ENCODE measurements around the gene STOM.
A peak's percentile ranks its signal among the peaks of the same experiment; 100 is the strongest.

STOM gene

DNA sequence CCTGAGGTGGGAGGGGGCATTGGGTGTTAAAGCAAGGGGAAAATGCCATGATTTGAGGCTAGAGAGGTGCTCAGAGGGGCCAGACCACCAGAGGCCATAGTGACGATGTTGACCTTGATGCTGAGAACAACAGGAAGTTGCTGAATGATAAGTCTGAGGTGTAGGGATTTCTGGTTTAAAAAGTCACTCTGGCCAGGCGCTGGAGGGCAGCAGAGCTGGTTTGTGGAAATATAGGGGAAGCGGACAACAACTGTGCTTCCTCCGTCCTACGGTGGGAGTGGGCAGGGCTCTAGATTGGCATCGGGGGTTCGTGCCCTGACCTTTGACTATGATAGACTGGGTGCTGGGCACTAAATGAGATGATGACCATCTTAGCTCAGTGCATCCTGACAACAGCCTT, 44.7 kb downstream of the STOM start:
- ATAC-seq: no peak
- Mint-ChIP-seq H3K4me1 (peaks cover 15% of the 10 kb centered on the region), H3K36me3 (ENCODE audit: low read depth) (no peaks in the 10 kb centered on the region), H3K27ac (no peak overlapping the region), H3K4me3 (no peak overlapping the region), H3K9me3 (no peaks in the 10 kb centered on the region), H3K27me3 (no peaks in the 10 kb centered on the region)
- DNase-seq: no peak

GRCh38 chr9:121324755-121325154, 45.3 kb downstream of the STOM start:
- H3K27me3 Mint-ChIP-seq: no peaks in the 10 kb centered on the region
- H3K36me3 Mint-ChIP-seq (ENCODE audit: low read depth): no peaks in the 10 kb centered on the region
- H3K4me3 Mint-ChIP-seq: no peak overlapping the region
- peaks cover 19% of the 10 kb centered on the region for H3K4me1 Mint-ChIP-seq
- DNase-seq (no peak), ATAC-seq (no peak)
- H3K9me3 Mint-ChIP-seq: no peaks in the 10 kb centered on the region
- H3K27ac Mint-ChIP-seq: no peak overlapping the region

DNA sequence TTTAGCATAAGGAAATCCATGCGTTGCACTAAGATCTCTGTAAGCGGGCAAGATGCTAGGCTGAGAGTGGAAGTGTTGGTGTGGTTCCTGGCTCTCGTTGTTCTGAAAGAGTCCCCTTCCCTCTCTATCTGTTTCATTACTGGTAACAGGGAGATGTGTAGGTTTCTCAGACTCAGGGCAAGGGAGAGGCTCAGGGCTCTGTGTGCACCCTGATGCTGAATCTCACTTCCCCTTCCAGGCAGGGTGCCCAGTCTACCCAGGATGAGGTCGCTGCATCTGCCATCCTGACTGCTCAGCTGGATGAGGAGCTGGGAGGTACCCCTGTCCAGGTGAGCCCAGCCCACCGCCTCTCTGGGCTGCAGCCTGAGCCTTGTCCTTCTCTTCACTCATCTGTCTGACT, 45.7 kb downstream of the STOM start:
- no peak overlapping the region for H3K27ac Mint-ChIP-seq
- H3K4me1 Mint-ChIP-seq: peaks cover 19% of the 10 kb centered on the region
- no peaks in the 10 kb centered on the region for H3K36me3 Mint-ChIP-seq (ENCODE audit: low read depth)
- no peaks in the 10 kb centered on the region for H3K27me3 Mint-ChIP-seq
- no peak for ATAC-seq
- no peak overlapping the region for H3K4me3 Mint-ChIP-seq
- no peak for DNase-seq
- no peaks in the 10 kb centered on the region for H3K9me3 Mint-ChIP-seq

- Mint-ChIP-seq H3K27me3 (no peaks in the 10 kb centered on the region), H3K4me1 (peaks cover 19% of the 10 kb centered on the region), H3K27ac (no peak overlapping the region), H3K9me3 (no peaks in the 10 kb centered on the region), H3K36me3 (ENCODE audit: low read depth) (no peaks in the 10 kb centered on the region), H3K4me3 (no peak overlapping the region)
- ATAC-seq: no peak
- no peak for DNase-seq
Measured at GRCh38 chr9:121323449-121324151, 46.5 kb downstream of the STOM start.

DNA sequence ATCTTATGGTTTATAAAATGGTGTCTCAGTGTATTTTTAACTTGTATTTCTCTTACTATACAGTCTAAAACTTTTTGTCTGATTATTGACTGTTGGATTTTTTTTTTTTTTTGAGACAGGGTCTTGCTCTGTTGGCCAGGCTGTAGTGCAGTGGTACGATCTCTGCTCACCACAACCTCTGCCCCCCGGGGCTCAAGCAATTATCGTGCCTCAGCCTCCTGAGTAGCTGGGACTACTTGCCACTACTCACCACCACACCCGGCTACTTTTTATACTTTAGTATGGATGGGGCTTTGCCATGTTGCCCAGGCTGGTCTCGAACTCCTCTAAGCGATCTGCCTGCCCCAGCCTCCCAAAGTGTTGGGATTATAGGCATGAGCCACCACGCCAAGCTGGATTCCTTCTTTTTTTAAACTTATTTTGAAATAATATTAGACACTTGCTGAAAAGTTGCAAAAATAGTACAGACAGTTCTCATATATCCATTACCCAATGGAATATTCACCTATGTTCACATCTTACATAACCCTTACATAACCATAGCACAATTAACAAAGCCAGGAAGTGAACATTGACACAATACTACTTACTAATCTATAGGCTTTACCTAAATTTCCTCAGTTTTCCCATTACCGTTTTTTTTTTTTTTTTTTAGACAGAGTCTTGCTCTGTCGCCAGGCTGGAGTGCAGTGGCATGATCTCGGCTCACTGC, 47.2 kb downstream of the STOM start:
- H3K4me1 Mint-ChIP-seq: peaks cover 19% of the 10 kb centered on the region
- H3K9me3 Mint-ChIP-seq: no peaks in the 10 kb centered on the region
- ATAC-seq: no peak
- no peak for DNase-seq
- no peaks in the 10 kb centered on the region for H3K36me3 Mint-ChIP-seq (ENCODE audit: low read depth)
- H3K27ac Mint-ChIP-seq: no peak overlapping the region
- H3K4me3 Mint-ChIP-seq: no peak overlapping the region
- no peaks in the 10 kb centered on the region for H3K27me3 Mint-ChIP-seq

GRCh38 chr9:121322037-121322736, 47.9 kb downstream of the STOM start:
- DNase-seq: no peak
- Mint-ChIP-seq H3K36me3 (ENCODE audit: low read depth) (no peaks in the 10 kb centered on the region), H3K4me3 (no peak overlapping the region), H3K4me1 (peaks cover 19% of the 10 kb centered on the region), H3K27me3 (no peaks in the 10 kb centered on the region), H3K9me3 (no peaks in the 10 kb centered on the region), H3K27ac (no peak overlapping the region)
- no peak for ATAC-seq

GRCh38 chr9:121321016-121321503, 49.0 kb downstream of the STOM start:
- no peaks in the 10 kb centered on the region for H3K27me3 Mint-ChIP-seq
- H3K36me3 Mint-ChIP-seq (ENCODE audit: low read depth): no peaks in the 10 kb centered on the region
- no peak overlapping the region for H3K4me3 Mint-ChIP-seq
- H3K9me3 Mint-ChIP-seq: no peaks in the 10 kb centered on the region
- H3K4me1 Mint-ChIP-seq: peaks cover 19% of the 10 kb centered on the region
- no peak overlapping the region for H3K27ac Mint-ChIP-seq
- DNase-seq (peak; percentile 16), ATAC-seq (no peak)

DNA sequence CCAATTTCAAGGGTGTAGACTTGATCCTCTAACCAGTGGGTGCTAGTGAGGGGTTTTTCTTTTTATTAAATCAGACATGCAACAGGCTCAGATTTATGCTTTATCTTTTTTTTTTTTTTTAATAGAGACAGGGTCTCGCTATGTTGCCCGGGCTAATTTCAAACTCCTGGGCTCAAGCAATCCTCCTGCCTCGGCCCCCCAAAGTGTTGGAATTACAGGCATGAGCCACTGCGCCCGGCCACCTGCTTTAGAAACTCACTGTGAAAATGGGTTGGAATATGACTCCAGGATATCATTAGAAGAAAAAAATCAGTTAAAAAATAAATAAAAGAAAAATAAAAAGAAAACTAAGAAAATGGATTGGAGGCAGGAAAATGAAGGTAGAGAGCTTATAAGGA, 50.7 kb downstream of the STOM start:
- no peak overlapping the region for H3K27ac Mint-ChIP-seq
- ATAC-seq (no peak), DNase-seq (no peak)
- peaks cover 19% of the 10 kb centered on the region for H3K4me1 Mint-ChIP-seq
- H3K36me3 Mint-ChIP-seq (ENCODE audit: low read depth): no peaks in the 10 kb centered on the region
- no peaks in the 10 kb centered on the region for H3K27me3 Mint-ChIP-seq
- H3K9me3 Mint-ChIP-seq: no peaks in the 10 kb centered on the region
- H3K4me3 Mint-ChIP-seq: no peak overlapping the region

DNA sequence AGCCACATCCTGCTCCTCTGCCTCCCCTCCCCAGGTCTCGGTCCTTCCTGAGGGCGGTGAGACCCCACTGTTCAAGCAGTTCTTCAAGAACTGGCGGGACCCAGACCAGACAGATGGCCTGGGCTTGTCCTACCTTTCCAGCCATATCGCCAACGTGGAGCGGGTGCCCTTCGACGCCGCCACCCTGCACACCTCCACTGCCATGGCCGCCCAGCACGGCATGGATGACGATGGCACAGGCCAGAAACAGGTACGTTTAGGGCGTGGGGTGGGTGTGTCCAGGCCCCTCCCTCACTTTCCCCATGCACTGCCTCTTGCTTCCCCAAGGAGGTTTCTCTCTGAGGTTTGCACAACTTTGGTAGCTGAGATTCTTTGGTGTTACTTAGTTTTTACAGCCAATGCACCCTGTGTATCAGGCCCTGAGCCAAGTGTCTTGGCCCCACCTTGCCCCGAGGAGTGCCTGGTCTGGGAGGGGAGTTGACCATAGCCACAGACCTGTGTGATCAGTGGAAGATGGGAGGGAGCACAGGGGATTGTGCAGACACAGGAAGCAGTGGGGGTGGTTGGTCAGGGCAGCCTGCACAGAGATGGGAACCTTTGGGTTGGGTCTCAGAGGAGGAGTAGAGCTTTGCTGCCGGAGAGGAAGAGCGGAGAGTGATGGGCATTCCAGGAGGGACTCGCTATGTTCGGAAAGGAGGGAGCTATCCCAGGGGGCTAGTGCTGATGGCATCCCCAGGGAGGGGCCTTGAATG, 51.2 kb downstream of the STOM start:
- no peak overlapping the region for H3K4me3 Mint-ChIP-seq
- H3K27me3 Mint-ChIP-seq: no peaks in the 10 kb centered on the region
- DNase-seq (no peak), ATAC-seq (no peak)
- no peak overlapping the region for H3K27ac Mint-ChIP-seq
- peaks cover 19% of the 10 kb centered on the region for H3K4me1 Mint-ChIP-seq
- H3K36me3 Mint-ChIP-seq (ENCODE audit: low read depth): no peaks in the 10 kb centered on the region
- H3K9me3 Mint-ChIP-seq: no peaks in the 10 kb centered on the region

DNA sequence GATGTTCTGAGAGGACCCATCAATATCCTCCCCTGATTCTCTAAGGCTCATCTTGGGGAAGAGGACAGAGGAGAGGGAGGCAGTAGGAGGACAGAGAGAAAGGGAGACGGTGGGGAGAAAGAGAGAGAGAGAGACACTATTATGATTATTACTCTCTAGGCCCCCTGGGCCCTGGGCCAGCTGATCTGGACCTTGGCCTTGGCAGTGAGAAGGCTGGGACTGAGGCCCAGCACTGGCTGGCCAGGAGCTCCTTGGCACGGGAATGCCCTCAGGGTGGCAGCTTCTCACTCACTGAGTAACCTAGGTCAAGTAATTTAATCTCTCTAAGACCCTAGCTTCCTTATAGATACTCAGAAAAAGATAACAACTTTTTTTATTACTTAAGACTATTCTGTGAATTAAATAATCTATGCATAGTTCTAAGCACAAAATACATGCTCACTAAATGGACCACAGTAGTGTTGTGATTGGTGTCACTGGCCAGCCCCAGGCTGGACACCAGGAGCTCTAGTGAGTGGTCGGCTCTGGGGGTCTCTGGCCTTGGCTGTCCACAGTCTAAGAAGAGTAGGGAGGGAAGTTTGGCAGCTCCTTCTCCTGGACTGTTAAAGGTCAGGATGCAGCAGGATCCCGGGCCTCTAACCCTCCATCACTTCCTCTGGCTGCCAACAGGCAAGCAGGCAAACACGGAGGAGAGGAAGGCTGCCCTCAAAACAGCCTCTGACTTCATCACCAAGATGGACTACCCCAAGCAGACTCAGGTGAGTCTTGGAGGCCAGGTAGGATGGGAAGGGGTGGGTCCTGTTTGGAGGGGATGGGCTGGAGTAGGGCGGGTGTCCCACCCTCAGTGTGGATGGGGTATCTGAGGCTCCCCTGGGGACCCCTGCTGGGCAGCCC, 52.1 kb downstream of the STOM start:
- no peak overlapping the region for H3K27ac Mint-ChIP-seq
- no peak for DNase-seq
- no peak overlapping the region for H3K4me3 Mint-ChIP-seq
- H3K36me3 Mint-ChIP-seq (ENCODE audit: low read depth): no peaks in the 10 kb centered on the region
- ATAC-seq: no peak
- H3K27me3 Mint-ChIP-seq: no peaks in the 10 kb centered on the region
- no peaks in the 10 kb centered on the region for H3K9me3 Mint-ChIP-seq
- peaks cover 19% of the 10 kb centered on the region for H3K4me1 Mint-ChIP-seq

DNA sequence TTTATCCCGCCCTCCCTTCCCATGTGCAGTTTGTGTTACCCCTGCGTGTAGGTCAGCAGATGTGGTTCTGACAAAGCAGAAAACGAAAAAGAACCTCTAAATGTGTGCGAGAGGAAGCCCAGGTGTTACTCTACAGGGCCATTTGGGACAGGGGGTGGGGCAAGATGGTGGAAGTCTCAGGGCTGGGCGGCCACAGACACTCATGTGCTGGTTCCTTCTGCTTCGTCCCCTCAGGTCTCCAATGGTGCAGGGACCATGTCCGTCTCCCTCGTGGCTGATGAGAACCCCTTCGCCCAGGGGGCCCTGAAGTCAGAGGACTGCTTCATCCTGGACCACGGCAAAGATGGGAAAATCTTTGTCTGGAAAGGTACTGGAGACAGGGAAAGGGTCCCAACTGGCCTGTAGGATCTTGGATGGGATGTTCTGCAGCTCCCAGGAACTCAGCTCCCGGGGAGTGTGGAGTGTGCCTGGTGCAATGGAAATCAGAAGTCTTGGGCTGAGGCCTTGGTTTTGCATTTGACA, 53.1 kb downstream of the STOM start:
- ATAC-seq (no peak), DNase-seq (no peak)
- H3K27me3 Mint-ChIP-seq: no peaks in the 10 kb centered on the region
- H3K9me3 Mint-ChIP-seq: no peaks in the 10 kb centered on the region
- no peak overlapping the region for H3K4me3 Mint-ChIP-seq
- no peaks in the 10 kb centered on the region for H3K36me3 Mint-ChIP-seq (ENCODE audit: low read depth)
- no peak overlapping the region for H3K27ac Mint-ChIP-seq
- peaks cover 12% of the 10 kb centered on the region for H3K4me1 Mint-ChIP-seq

DNA sequence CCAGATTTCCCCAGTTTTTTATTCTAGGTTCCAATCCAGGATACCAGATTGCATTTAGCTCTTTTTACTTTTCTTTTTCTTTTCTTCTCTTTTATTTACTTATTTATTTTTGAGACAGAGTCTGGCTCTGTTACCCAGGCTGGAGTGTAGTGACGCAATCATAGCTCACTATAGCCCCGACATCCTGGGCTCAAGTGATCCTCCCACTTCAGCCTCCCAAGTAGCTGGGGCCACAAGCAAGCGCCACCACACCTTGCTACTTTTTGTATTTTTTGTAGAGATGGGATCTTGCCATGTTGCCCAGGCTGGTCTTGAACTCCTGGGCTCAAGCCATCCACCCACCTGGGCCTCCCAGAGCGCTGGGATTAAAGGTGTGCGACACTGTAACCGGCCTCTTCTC, 53.7 kb downstream of the STOM start:
- Mint-ChIP-seq H3K27ac (no peak overlapping the region), H3K4me1 (peaks cover 11% of the 10 kb centered on the region), H3K9me3 (no peaks in the 10 kb centered on the region), H3K36me3 (ENCODE audit: low read depth) (no peaks in the 10 kb centered on the region), H3K27me3 (no peaks in the 10 kb centered on the region), H3K4me3 (no peak overlapping the region)
- DNase-seq: no peak
- no peak for ATAC-seq

- no peak for DNase-seq
- H3K4me1 Mint-ChIP-seq: no peaks in the 10 kb centered on the region
- no peaks in the 10 kb centered on the region for H3K27me3 Mint-ChIP-seq
- H3K27ac Mint-ChIP-seq: no peak overlapping the region
- H3K9me3 Mint-ChIP-seq: no peaks in the 10 kb centered on the region
- no peaks in the 10 kb centered on the region for H3K36me3 Mint-ChIP-seq (ENCODE audit: low read depth)
- no peak for ATAC-seq
- H3K4me3 Mint-ChIP-seq: no peak overlapping the region
Measured at GRCh38 chr9:121313458-121314152, 56.4 kb downstream of the STOM start.
